ENCODE results near the gene TCF25. TPM values are rescaled to one million over a fixed set of nuclear protein-coding genes. Genes with fewer than 3 reads are reported as not detected.

The TCF25 gene
- total RNA-seq, 1 experiment from 2014 or later = 345 TPM

GRCh38 chr16:89912627-89913026, 39.2 kb downstream of the TCF25 start:
- ChIA-PET CTCF (interaction anchor here (5.7 kb wide), 1 partner anchor 9 kb away, joined by 57 read pairs; the partner anchor contains the start of gene TUBB3), RAD21 (ENCODE audit: low non-redundant PET in 1 of 2, low total read pairs in 2 of 2, uncharacterized antibody in 2 of 2, unreplicated experiment in 2 of 2) (no interaction called here), POLR2A (interaction anchor here (1.4 kb wide), 1 partner anchor 10 kb away, joined by 4 read pairs; the partner anchor contains the start of gene TUBB3)
- H3K9ac ChIP-seq (ENCODE audit: low read length) = no peak overlapping the region
- no peaks in the 10 kb centered on the region for H3K79me2 ChIP-seq (ENCODE audit: insufficient read depth, low read length)
- H3K9me2 ChIP-seq (ENCODE audit: insufficient read depth) = no peaks in the 10 kb centered on the region
- TF ChIP-seq SRF (IDR thresholded peaks at IDR 0.05; ENCODE audit: low read depth) (no peak), MAX (IDR thresholded peaks at IDR 0.05) (no peak), EGR1 (IDR thresholded peaks at IDR 0.05; ENCODE audit: low read depth) (no peak), EZH2 (IDR thresholded peaks at IDR 0.05) (no peak), POLR2AphosphoS5 (IDR thresholded peaks at IDR 0.05; ENCODE audit: low read depth, low read length) (no peak), YY1 (IDR thresholded peaks at IDR 0.05; ENCODE audit: extremely low read depth, insufficient replicate concordance, low read depth, low read length) (no peak), REST (IDR thresholded peaks at IDR 0.05; ENCODE audit: low read depth) (no peak), RAD21 (IDR thresholded peaks at IDR 0.05; ENCODE audit: low read depth) (no peak), JUND (IDR thresholded peaks at IDR 0.05) (no peak), SP1 (IDR thresholded peaks at IDR 0.05; ENCODE audit: low read depth) (no peak), EZH2phosphoT487 (IDR thresholded peaks at IDR 0.05; ENCODE audit: borderline replicate concordance) (no peak), TCF7L2 (IDR thresholded peaks at IDR 0.05; ENCODE audit: borderline replicate concordance, extremely low read depth, insufficient read depth, insufficient read length) (no peak), CBX3 (IDR thresholded peaks at IDR 0.05; ENCODE audit: low read depth) (no peak)
- H3K27ac ChIP-seq (ENCODE audit: low read depth, low read length) = peak overlapping the region; percentile 17; the same call in 1 of the 2 replicates
- intact Hi-C loops (cut with micrococcal nuclease) = no loop called here
- no peak overlapping the region for H2AFZ ChIP-seq (ENCODE audit: low read depth, low read length, poor library complexity, severe bottlenecking)
- H3K4me3 ChIP-seq (replicated peaks in 1 of 2; ENCODE audit: low read depth in 1 of 2, low read length in 2 of 2) = no peak overlapping the region
- H4K20me1 ChIP-seq (ENCODE audit: insufficient read depth) = no peaks in the 10 kb centered on the region
- H3K4me2 ChIP-seq (ENCODE audit: low read length) = no peak overlapping the region
- peaks cover 10 to 15% of the 10 kb centered on the region in 2 experiments; a peak in 3 of 4 replicates for H3K36me3 ChIP-seq (ENCODE audit: control insufficient read depth in 1 of 2, insufficient read depth in 2 of 2, low read length in 2 of 2)
- no peaks in the 10 kb centered on the region for H3K27me3 ChIP-seq (ENCODE audit: insufficient read depth, low read length)
- H3K4me1 ChIP-seq (ENCODE audit: control insufficient read depth in 1 of 2, insufficient read depth in 2 of 2, low read length in 2 of 2) = peaks cover 20 to 29% of the 10 kb centered on the region in 2 experiments
- ATAC-seq (no peak), DNase-seq (ENCODE audit: low read depth, low spot score) (no peak)
- H3K9me3 ChIP-seq (ENCODE audit: control insufficient read depth in 1 of 2, insufficient read depth in 1 of 2, low read depth in 1 of 2, low read length in 2 of 2) = no peaks in the 10 kb centered on the region
- no TSS peak for BruUV-seq (replicated peaks)

All from HCT116 (cell line).